Sigmoid colon (tissue), 7 donors: ENCODE measurements around the gene PPARD. TPM values are rescaled to one million over a fixed set of nuclear protein-coding genes. Genes with fewer than 3 reads are reported as not detected.

Experiments
- DNase-seq: peaks from one replicate; pipeline ENCODE4 v3.0.0-alpha.2; 2019
- H3K27ac ChIP-seq, 4 donors: fragments of 200-600 bp; sonication (generic); one replicate each; pipeline ENCODE4 v1.5.1; 2016 to 2019; ENCODE audit warnings: mild to moderate bottlenecking in 1 of 4
- H3K27me3 ChIP-seq, 3 donors: fragments of 200-600 bp; sonication (generic); one replicate each; pipeline ENCODE4 v1.5.1; 2019; ENCODE audit warnings: mild to moderate bottlenecking in 1 of 3
- H3K36me3 ChIP-seq, 4 donors: fragments of 200-600 bp; sonication (generic); one replicate each; pipeline ENCODE4 v1.5.1; 2016 to 2019
- H3K4me1 ChIP-seq, 4 donors: fragments of 200-600 bp; sonication (generic); one replicate each; pipeline ENCODE4 v1.5.1; 2017 to 2019
- H3K4me3 ChIP-seq, 4 donors: fragments of 200-600 bp; sonication (generic); one replicate each; pipeline ENCODE4 v1.5.1; 2017 to 2019; ENCODE audit warnings: mild to moderate bottlenecking in 2 of 4, moderate library complexity in 1 of 4
- H3K9me3 ChIP-seq, 4 donors: fragments of 200-600 bp in 3 of 4; sonication (generic) in 3 of 4; one replicate each; pipeline versions ENCODE4 v1.5.1 to v1.6.1; 2013 to 2019
- EP300 ChIP-seq, 4 donors: sonication (generic); formaldehyde crosslinking; IDR thresholded peaks; one replicate each; pipeline ENCODE4 v1.6.1; 2017; ENCODE audit warnings: antibody characterized with exemption in 4 of 4
- POLR2A ChIP-seq, 2 donors: fragments of 450-650 bp; IDR thresholded peaks; one replicate each; pipeline ENCODE4 v1.6.1; 2016; ENCODE audit warnings: antibody characterized with exemption in 2 of 2, mild to moderate bottlenecking in 2 of 2, moderate library complexity in 2 of 2
- POLR2AphosphoS5 ChIP-seq, 4 donors: sonication (generic); formaldehyde crosslinking; IDR thresholded peaks; one replicate each; pipeline ENCODE4 v1.6.1; 2017; ENCODE audit warnings: antibody characterized with exemption in 4 of 4
- WGBS, 2 donors: extraction: QIAGEN DNeasy Blood & Tissue Kit; methylation state at CpG; one replicate each; pipeline ENCODE4 v1.1.7; 2013; 5-methylcytosine and 5-hydroxymethylcytosine counted together
- intact Hi-C: fragments of 100-400 bp; cut with DNase I; formaldehyde crosslinking; loops from one replicate; pipeline ENCODE4 v1.15.1; 2023
- polyA plus RNA-seq, 3 donors: library from polyadenylated mRNA; stranded (reverse); fragments of 200-250 nt; gene quantifications; one replicate each; pipeline ENCODE4 v1.2.3, GENCODE V29; 2013
- total RNA-seq, 4 donors: library from RNA; depleted of rRNA; stranded (reverse); fragments of >200 nt; gene quantifications; one replicate each; pipeline ENCODE4 v1.1.0, GENCODE V29; 2016
- TF ChIP-seq, protein P1 (sequence below), 4 experiments: fragments of 450-650 bp in 3 of 4; fragments of 200-600 bp in 1 of 4; IDR thresholded peaks; one replicate each; pipeline ENCODE4 v1.5.1; 2016 to 2019; ENCODE audit warnings: antibody characterized with exemption in 4 of 4, mild to moderate bottlenecking in 3 of 4, moderate library complexity in 2 of 4
- donor health status: healthy with polysubstance abuse.
- donor health status: Bipolar disorder and iron deficiency.
- donor health status: healthy.

PPARD gene
- total and polyA plus RNA-seq, 7 donors: 5.8 to 75.4 (median 16.8) TPM

DNA sequence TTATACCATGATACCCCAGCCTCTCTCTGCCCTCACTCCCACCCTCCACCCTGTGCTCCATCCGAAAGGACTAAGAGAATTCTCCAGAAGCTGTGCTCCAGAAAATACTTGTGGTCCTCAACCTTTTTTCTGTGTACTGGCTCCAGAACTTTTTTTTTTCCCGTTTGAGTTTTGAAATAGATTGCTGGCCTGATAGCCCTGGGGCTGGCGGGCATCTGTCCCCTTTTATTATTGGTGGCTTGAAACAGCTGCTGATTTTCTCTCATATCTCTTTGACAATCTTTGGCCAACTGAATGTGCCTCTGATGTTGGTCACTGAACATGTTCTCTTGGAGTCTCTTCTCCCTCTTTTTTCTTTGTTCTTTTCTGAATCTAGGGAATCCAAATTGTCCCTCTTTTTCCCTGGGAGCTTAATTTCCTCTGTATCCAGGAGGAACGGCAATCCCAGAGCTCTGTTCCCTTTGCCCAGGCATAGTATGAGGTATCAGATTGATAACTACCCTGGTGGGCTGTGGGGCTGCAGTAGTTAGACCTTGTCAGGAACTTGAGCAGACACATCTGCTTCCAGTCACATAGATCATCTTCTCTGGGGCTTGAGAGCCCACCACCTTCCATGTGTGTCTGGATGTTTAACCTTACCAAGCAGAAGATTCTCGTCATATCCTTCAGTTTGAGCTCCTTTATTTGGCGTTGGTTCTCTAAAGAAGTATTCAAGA is 1.6 kb downstream of the PPARD start:
- WGBS, 2 donors: 70 to 75% methylated on average over 6 of the region's 6 CpGs
- Histone ChIP-seq H3K4me3 (peak overlapping the region; percentile 65 to 99 (median 72)), H3K27me3 (no peaks in the 10 kb centered on the region), H3K4me1 (peaks cover 0 to 43% (median 29%) of the 10 kb centered on the region in 4 donors), H3K27ac (peak overlapping the region; percentile 86 to 95 (median 90)), H3K36me3 (peaks cover 0 to 32% (median 6%) of the 10 kb centered on the region in 4 donors), H3K9me3 (no peaks in the 10 kb centered on the region)
- peak; percentile 28 for DNase-seq
- intact Hi-C loops: loop anchor here (1.0 to 5.0 kb wide), 2 partner anchors 47 to 124 kb away; partner anchors contain the start of genes DEF6 and RPL10A
- no peak for TF ChIP-seq POLR2A (IDR thresholded peaks at IDR 0.05)
- TF ChIP-seq, protein P1, sequence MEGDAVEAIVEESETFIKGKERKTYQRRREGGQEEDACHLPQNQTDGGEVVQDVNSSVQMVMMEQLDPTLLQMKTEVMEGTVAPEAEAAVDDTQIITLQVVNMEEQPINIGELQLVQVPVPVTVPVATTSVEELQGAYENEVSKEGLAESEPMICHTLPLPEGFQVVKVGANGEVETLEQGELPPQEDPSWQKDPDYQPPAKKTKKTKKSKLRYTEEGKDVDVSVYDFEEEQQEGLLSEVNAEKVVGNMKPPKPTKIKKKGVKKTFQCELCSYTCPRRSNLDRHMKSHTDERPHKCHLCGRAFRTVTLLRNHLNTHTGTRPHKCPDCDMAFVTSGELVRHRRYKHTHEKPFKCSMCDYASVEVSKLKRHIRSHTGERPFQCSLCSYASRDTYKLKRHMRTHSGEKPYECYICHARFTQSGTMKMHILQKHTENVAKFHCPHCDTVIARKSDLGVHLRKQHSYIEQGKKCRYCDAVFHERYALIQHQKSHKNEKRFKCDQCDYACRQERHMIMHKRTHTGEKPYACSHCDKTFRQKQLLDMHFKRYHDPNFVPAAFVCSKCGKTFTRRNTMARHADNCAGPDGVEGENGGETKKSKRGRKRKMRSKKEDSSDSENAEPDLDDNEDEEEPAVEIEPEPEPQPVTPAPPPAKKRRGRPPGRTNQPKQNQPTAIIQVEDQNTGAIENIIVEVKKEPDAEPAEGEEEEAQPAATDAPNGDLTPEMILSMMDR (IDR thresholded peaks at IDR 0.05): no peak
- TF ChIP-seq POLR2AphosphoS5 (IDR thresholded peaks at IDR 0.05): no peak
- no peak for TF ChIP-seq EP300 (IDR thresholded peaks at IDR 0.05)

DNA sequence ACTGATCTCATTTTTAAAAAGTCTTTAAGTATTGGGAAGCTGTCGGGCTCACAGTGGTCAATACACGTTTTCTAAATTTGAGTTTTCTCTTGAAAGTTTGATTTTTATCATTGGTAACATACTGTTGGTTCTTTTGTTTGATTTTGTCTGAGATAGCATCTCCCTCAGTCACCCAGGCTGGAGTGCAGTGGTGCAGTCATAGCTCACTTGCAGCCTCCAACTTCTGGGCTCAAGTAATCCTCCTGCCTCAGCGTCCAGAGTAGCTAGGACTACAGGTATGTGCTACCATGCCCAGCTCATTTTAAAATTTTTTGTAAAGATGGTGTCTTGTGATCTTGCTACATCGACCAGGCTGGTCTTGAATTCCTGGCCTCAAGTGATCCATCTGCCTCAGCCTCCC is 9.1 kb downstream of the PPARD start:
- no peaks in the 10 kb centered on the region for H3K27me3 ChIP-seq
- WGBS, 2 donors: 93 to 95% methylated on average over 4 of the region's 4 CpGs
- peaks cover 0 to 22% (median 12%) of the 10 kb centered on the region in 4 donors for H3K4me1 ChIP-seq
- no peak overlapping the region for H3K27ac ChIP-seq
- H3K4me3 ChIP-seq: no peak overlapping the region
- no peak for DNase-seq
- no peaks in the 10 kb centered on the region for H3K9me3 ChIP-seq
- TF ChIP-seq POLR2AphosphoS5 (IDR thresholded peaks at IDR 0.05) (no peak), EP300 (IDR thresholded peaks at IDR 0.05) (no peak), POLR2A (IDR thresholded peaks at IDR 0.05) (no peak)
- TF ChIP-seq, protein P1 (IDR thresholded peaks at IDR 0.05): no peak
- intact Hi-C loops: no loop called here
- H3K36me3 ChIP-seq: peaks cover 6 to 73% (median 6%) of the 10 kb centered on the region in 4 donors

DNA sequence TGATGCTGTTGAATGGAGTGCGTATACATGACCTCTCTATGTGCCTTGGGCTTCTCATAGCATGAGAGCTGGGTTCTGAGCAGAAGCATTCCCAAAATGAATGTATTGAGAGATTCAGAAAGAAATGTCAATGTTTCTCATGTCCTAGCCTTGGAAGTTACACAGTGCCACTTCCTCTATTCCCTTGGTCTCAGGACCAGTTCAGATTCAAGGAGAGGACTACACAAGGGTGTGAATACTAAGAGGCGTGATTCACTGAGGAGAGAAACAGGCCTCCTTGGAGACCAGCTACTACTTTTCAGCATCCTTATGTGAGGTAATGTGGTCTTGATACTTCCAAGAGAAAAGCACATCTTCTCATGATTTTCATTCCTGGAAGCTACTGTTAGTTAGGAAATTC is 10.4 kb downstream of the PPARD start:
- H3K36me3 ChIP-seq: peaks cover 0 to 69% (median 6%) of the 10 kb centered on the region in 4 donors
- WGBS, 2 donors: 96 to 99% methylated on average over 2 of the region's 2 CpGs

DNA sequence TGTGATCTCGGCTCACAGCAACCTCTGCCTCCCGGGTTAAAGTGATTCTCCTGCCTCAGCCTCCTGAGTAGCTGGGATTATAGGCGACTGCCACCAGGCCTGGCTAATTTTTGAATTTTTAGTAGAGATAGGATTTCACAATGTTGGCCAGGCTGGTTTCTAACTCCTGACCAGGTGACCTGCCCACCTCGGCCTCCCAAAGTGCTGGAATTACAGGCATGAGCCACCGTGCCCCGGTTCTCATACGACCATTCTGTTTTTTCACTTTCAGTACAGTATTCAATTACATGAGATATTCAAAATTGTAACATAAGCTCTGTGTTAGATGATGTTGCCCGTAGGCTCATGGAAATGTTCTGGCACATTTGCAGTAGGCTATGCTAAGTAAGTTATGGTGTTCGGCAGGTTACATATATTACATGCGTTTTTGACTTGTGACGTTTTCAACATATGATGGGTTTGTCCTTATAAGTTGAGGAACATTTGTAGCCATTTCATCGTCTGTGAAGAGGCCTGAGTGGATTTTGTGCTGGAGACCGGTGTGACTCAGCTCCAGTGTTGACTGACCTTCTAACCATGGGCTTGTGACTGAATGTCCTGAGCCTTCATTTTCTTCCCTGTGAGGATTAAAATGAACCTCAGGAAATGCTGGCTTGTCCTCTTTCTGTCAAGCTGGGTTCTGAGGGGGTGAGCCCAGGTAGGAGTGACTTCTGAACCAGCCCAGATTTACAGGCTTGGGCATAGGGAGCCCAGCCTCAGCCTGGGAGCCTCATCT is 12.2 kb downstream of the PPARD start:
- peak; percentile 13 for DNase-seq
- Histone ChIP-seq H3K9me3 (no peaks in the 10 kb centered on the region), H3K27ac (no peak overlapping the region), H3K4me1 (peaks cover 0 to 39% (median 33%) of the 10 kb centered on the region in 4 donors), H3K4me3 (no peak overlapping the region), H3K27me3 (no peaks in the 10 kb centered on the region), H3K36me3 (peaks cover 0 to 52% (median 3%) of the 10 kb centered on the region in 4 donors)
- WGBS, 2 donors: 95 to 97% methylated on average over 13 of the region's 13 CpGs
- no peak for TF ChIP-seq POLR2AphosphoS5 (IDR thresholded peaks at IDR 0.05)
- TF ChIP-seq POLR2A (IDR thresholded peaks at IDR 0.05): no peak
- TF ChIP-seq EP300 (IDR thresholded peaks at IDR 0.05): no peak
- TF ChIP-seq, protein P1 (IDR thresholded peaks at IDR 0.05): no peak
- intact Hi-C loops: no loop called here

More for the DNA sequence above, 10.4 kb downstream of the PPARD start:
- TF ChIP-seq POLR2AphosphoS5 (IDR thresholded peaks at IDR 0.05) (no peak), EP300 (IDR thresholded peaks at IDR 0.05) (no peak), POLR2A (IDR thresholded peaks at IDR 0.05) (no peak)
- TF ChIP-seq, protein P1 (IDR thresholded peaks at IDR 0.05): no peak
- Histone ChIP-seq H3K4me3 (no peak overlapping the region), H3K27me3 (no peaks in the 10 kb centered on the region), H3K27ac (no peak overlapping the region), H3K4me1 (peaks cover 0 to 31% (median 19%) of the 10 kb centered on the region in 4 donors), H3K9me3 (no peaks in the 10 kb centered on the region)
- intact Hi-C loops: no loop called here
- DNase-seq: no peak
